DMS 273 (cell line): ENCODE results near the gene TMEM125.

ENCODE experiments used
- DNase-seq: peaks from one replicate; lab custom pipeline; 2025; ENCODE audit not compliant: unreplicated experiment; lab: John Stamatoyannopoulos, UW

TMEM125 gene

GRCh38 chr1:43272576-43273571, 3.1 kb downstream of the TMEM125 start:
- no peak for DNase-seq

- DNase-seq = no peak
Observed at GRCh38 chr1:43273708-43274107, 3.9 kb downstream of the TMEM125 start.

- no peak for DNase-seq
Observed at GRCh38 chr1:43274125-43274803, 4.5 kb downstream of the TMEM125 start.

GRCh38 chr1:43274804-43275180, 5.0 kb downstream of the TMEM125 start:
- no peak for DNase-seq

GRCh38 chr1:43275826-43276620, 6.2 kb downstream of the TMEM125 start:
- DNase-seq = no peak

- no peak for DNase-seq
Observed at GRCh38 chr1:43276673-43277072, 6.9 kb downstream of the TMEM125 start.

GRCh38 chr1:43277116-43277876, 7.5 kb downstream of the TMEM125 start:
- DNase-seq = no peak

GRCh38 chr1:43279161-43279560, 9.4 kb downstream of the TMEM125 start:
- DNase-seq = no peak

GRCh38 chr1:43279666-43280065, 9.9 kb downstream of the TMEM125 start:
- DNase-seq = no peak

GRCh38 chr1:43280692-43281091, 10.9 kb downstream of the TMEM125 start:
- DNase-seq = no peak

GRCh38 chr1:43282220-43283195, 12.7 kb downstream of the TMEM125 start:
- no peak for DNase-seq

GRCh38 chr1:43284065-43284464, 14.3 kb downstream of the TMEM125 start:
- no peak for DNase-seq

- no peak for DNase-seq
Observed at GRCh38 chr1:43284546-43285110, 14.8 kb downstream of the TMEM125 start.

- DNase-seq = no peak
Observed at GRCh38 chr1:43285269-43285990, 15.6 kb downstream of the TMEM125 start, which contains the start of gene C1orf210. Gene C1orf210 (minus strand): TSS chr1:43285581. CDS start chr1:43283270, 2,311 bp downstream.

- DNase-seq = no peak
Observed at GRCh38 chr1:43286115-43286514, 16.3 kb downstream of the TMEM125 start.

GRCh38 chr1:43286533-43286932, 16.8 kb downstream of the TMEM125 start:
- no peak for DNase-seq

- peak; percentile 70 for DNase-seq
Observed at GRCh38 chr1:43288058-43288784, 18.4 kb downstream of the TMEM125 start.
